HepG2 (cell line): Measurements from ENCODE around the gene PTGDR2. TPM values are rescaled to one million over a fixed set of nuclear protein-coding genes. Genes with fewer than 3 reads are reported as not detected.

ENCODE experiments used
- ARID3A ChIP-seq: IDR thresholded peaks from 2 replicates; pipeline ENCODE4 v1.6.1; 2012; ENCODE audit warnings: low read depth, low read length, improper control_type of control experiment
- CHCHD3 ChIP-seq: sonication (generic); formaldehyde crosslinking; IDR thresholded peaks from 2 replicates; pipeline ENCODE4 v1.8.0; 2022; ENCODE audit warnings: mild to moderate bottlenecking, missing genetic modification reagents, moderate library complexity
- FOXA1 ChIP-seq, 2 experiments: fragments of 450-650 bp in 1 of 2; sonication (generic) in 1 of 2; formaldehyde crosslinking in 1 of 2; IDR thresholded peaks; 2 replicates each; pipeline versions ENCODE4 v1.4.0 to v1.6.1; 2016 to 2020; ENCODE audit warnings: missing genetic modification reagents in 1 of 2
- FOXC1 ChIP-seq: sonication (generic); formaldehyde crosslinking; IDR thresholded peaks from 2 replicates; pipeline ENCODE4 v1.8.0; 2022; ENCODE audit warnings: mild to moderate bottlenecking, missing genetic modification reagents, borderline replicate concordance
- GATA4 ChIP-seq: sonication (generic); IDR thresholded peaks from 2 replicates; pipeline ENCODE4 v1.6.1; 2016; ENCODE audit warnings: antibody characterized with exemption, low read depth, borderline replicate concordance
- GZF1 ChIP-seq: sonication (generic); formaldehyde crosslinking; IDR thresholded peaks from 2 replicates; pipeline ENCODE4 v1.5.1; 2020; ENCODE audit warnings: mild to moderate bottlenecking, missing genetic modification reagents
- HIC2 ChIP-seq: sonication (generic); formaldehyde crosslinking; IDR thresholded peaks from 2 replicates; pipeline ENCODE4 v1.9.0; 2022; ENCODE audit warnings: low read depth, missing genetic modification reagents
- HNF4G ChIP-seq, 2 experiments: sonication (generic) in 1 of 2; formaldehyde crosslinking in 1 of 2; IDR thresholded peaks; 2 replicates each; pipeline versions ENCODE4 v1.4.0 to v1.6.1; 2011 to 2020; ENCODE audit warnings: borderline replicate concordance in 2 of 2, low read depth in 2 of 2, mild to moderate bottlenecking in 2 of 2, low read length in 1 of 2, missing genetic modification reagents in 1 of 2, moderate library complexity in 1 of 2
- KDM4B ChIP-seq: sonication (generic); formaldehyde crosslinking; IDR thresholded peaks from 2 replicates; pipeline ENCODE4 v1.4.0; 2020; ENCODE audit warnings: missing genetic modification reagents
- KLF11 ChIP-seq: IDR thresholded peaks from 2 replicates; pipeline ENCODE4 v1.6.1; 2016; ENCODE audit warnings: missing compliant biosample characterization
- MATR3 ChIP-seq: sonication (generic); formaldehyde crosslinking; IDR thresholded peaks from 2 replicates; pipeline ENCODE4 v1.4.0; 2020; ENCODE audit warnings: missing genetic modification reagents
- POGZ ChIP-seq: sonication (generic); formaldehyde crosslinking; IDR thresholded peaks from 2 replicates; pipeline ENCODE4 v1.4.0; 2020; ENCODE audit warnings: mild to moderate bottlenecking, missing genetic modification reagents
- RELA ChIP-seq: sonication (generic); formaldehyde crosslinking; IDR thresholded peaks from 2 replicates; pipeline ENCODE4 v1.4.0; 2020; ENCODE audit warnings: missing genetic modification reagents
- SYNCRIP ChIP-seq: fragments of 200-400 bp; formaldehyde crosslinking; IDR thresholded peaks from 2 replicates; pipeline ENCODE4 v1.6.1; 2018; ENCODE audit warnings: mild to moderate bottlenecking, low read depth, low read length; ENCODE audit not compliant: insufficient read depth
- TEF ChIP-seq: sonication (generic); formaldehyde crosslinking; IDR thresholded peaks from 2 replicates; pipeline ENCODE4 v1.5.0; 2020; ENCODE audit warnings: missing genetic modification reagents
- TOE1 ChIP-seq: sonication (generic); formaldehyde crosslinking; IDR thresholded peaks from 2 replicates; pipeline ENCODE4 v1.4.0; 2020; ENCODE audit warnings: mild to moderate bottlenecking, missing genetic modification reagents
- ZFP36L1 ChIP-seq: sonication (generic); formaldehyde crosslinking; IDR thresholded peaks from 2 replicates; pipeline ENCODE4 v1.8.0; 2022; ENCODE audit warnings: mild to moderate bottlenecking, missing genetic modification reagents, moderate library complexity
- ZNF230 ChIP-seq: sonication (generic); formaldehyde crosslinking; IDR thresholded peaks from 2 replicates; pipeline ENCODE4 v1.4.0; 2020; ENCODE audit warnings: mild to moderate bottlenecking, missing genetic modification reagents
- ZNF24 ChIP-seq: fragments of 450-650 bp; IDR thresholded peaks from 2 replicates; pipeline ENCODE4 v1.6.1; 2017; ENCODE audit warnings: antibody characterized with exemption, mild to moderate bottlenecking
- ZNF530 ChIP-seq: sonication (generic); formaldehyde crosslinking; IDR thresholded peaks from 2 replicates; pipeline ENCODE4 v1.5.0; 2020; ENCODE audit warnings: low read depth, mild to moderate bottlenecking, missing genetic modification reagents
- ZNF558 ChIP-seq: sonication (generic); formaldehyde crosslinking; IDR thresholded peaks from 2 replicates; pipeline ENCODE4 v1.9.0; 2022; ENCODE audit warnings: mild to moderate bottlenecking, missing genetic modification reagents, borderline replicate concordance
- ZNF614 ChIP-seq: IDR thresholded peaks from 2 replicates; pipeline ENCODE4 v1.6.1; 2018; ENCODE audit warnings: missing biosample characterization, missing genetic modification reagents, inconsistent platforms, borderline replicate concordance
- ZNF724P ChIP-seq: sonication (generic); formaldehyde crosslinking; IDR thresholded peaks from 2 replicates; pipeline ENCODE4 v1.8.0; 2022; ENCODE audit warnings: missing genetic modification reagents, borderline replicate concordance
- ZNF780A ChIP-seq: sonication (generic); formaldehyde crosslinking; IDR thresholded peaks from 2 replicates; pipeline ENCODE4 v1.8.0; 2022; ENCODE audit warnings: mild to moderate bottlenecking, missing genetic modification reagents, moderate library complexity
- polyA plus RNA-seq, 8 experiments: library from polyadenylated mRNA; depleted of rRNA in 3 of 8; stranded (reverse) in 7 of 8; unstranded in 1 of 8; fragments of >200 nt; fragmentation: Illumina TruSeq in 4 of 8; extraction: Trizol in 4 of 8; gene quantifications; 2 replicates each; pipeline versions ENCODE4 v1.2.1 to v1.2.3, GENCODE V29; 2011 to 2016; ENCODE audit warnings: low read depth in 4 of 8, missing spikeins in 1 of 8, mixed read lengths in 1 of 8; ENCODE audit not compliant: insufficient read depth in 1 of 8
- total RNA-seq, 5 experiments: library from RNA; depleted of rRNA; stranded (reverse); fragments of >200 nt; fragmentation: Illumina TruSeq; extraction: Trizol; gene quantifications; 2 replicates each; pipeline ENCODE4 v1.2.3, GENCODE V29; 2016; ENCODE audit warnings: low read depth in 1 of 5

PTGDR2 gene
- total and polyA plus RNA-seq, 2 of the 13 experiments (the other 11 are each of a cell fraction or from before 2014, with no cell fraction given): 1.9 to 2.5 TPM

- no peak for TF ChIP-seq SYNCRIP
- peak; percentile 52; the same call in 1 of the 2 replicates for TF ChIP-seq HNF4G (IDR thresholded peaks at IDR 0.05; ENCODE audit: borderline replicate concordance, low read depth, low read length)
- TF ChIP-seq HNF4G (CRISPR knock-in tag; IDR thresholded peaks at IDR 0.05; ENCODE audit: borderline replicate concordance, low read depth): no peak
- no peak for TF ChIP-seq ZNF558 (CRISPR knock-in tag)
- 0 out of 2 replicates have a peak, but pooled peaks have one; percentile 62 for TF ChIP-seq ZNF780A
- TF ChIP-seq ZNF230 (CRISPR knock-in tag): peak; percentile 60; the same call in 1 of the 2 replicates
- no peak for TF ChIP-seq TEF (CRISPR knock-in tag)
- TF ChIP-seq KLF11 (CRISPR knock-in tag): peak; percentile 63; the same call in 1 of the 2 replicates
- peak; percentile 66 for TF ChIP-seq ARID3A
- peak; percentile 75 for TF ChIP-seq POGZ (CRISPR knock-in tag)
- TF ChIP-seq CHCHD3 (CRISPR knock-in tag): no peak
- TF ChIP-seq ZFP36L1 (CRISPR knock-in tag): peak; percentile 98; the same call in 1 of the 2 replicates
- no peak for TF ChIP-seq ZNF530
- TF ChIP-seq GATA4: peak; percentile 85; the same call in 1 of the 2 replicates
- 0 out of 2 replicates have a peak, but pooled peaks have one; percentile 26 for TF ChIP-seq GZF1
- peak; percentile 73; the same call in 1 of the 2 replicates for TF ChIP-seq ZNF724P (CRISPR knock-in tag)
- peak; percentile 83; the same call in 1 of the 2 replicates for TF ChIP-seq KDM4B (CRISPR knock-in tag)
- TF ChIP-seq TOE1 (CRISPR knock-in tag): no peak
- TF ChIP-seq MATR3: no peak
- TF ChIP-seq RELA (CRISPR knock-in tag): peak; percentile 42; the same call in 1 of the 2 replicates
- 0 out of 2 replicates have a peak, but pooled peaks have one; percentile 33 for TF ChIP-seq ZNF24
- TF ChIP-seq FOXC1 (CRISPR knock-in tag): no peak
- TF ChIP-seq ZNF614: peak; percentile 94
- peak; percentile 93 for TF ChIP-seq FOXA1 (IDR thresholded peaks at IDR 0.05)
- TF ChIP-seq FOXA1 (CRISPR knock-in tag; IDR thresholded peaks at IDR 0.05): peak; percentile 99
- peak; percentile 80; the same call in 1 of the 2 replicates for TF ChIP-seq HIC2
Observed at GRCh38 chr11:60880643-60881282, 25.0 kb upstream of the PTGDR2 start (continued).
